Stomach smooth muscle (tissue), 2 donors: ENCODE measurements around the gene ELK4.

ENCODE experiments used
- H3K27ac ChIP-seq: one replicate; pipeline ENCODE4 v1.7.0; 2013; ENCODE audit warnings: mild to moderate bottlenecking, low read length, inconsistent platforms
- H3K27me3 ChIP-seq, 2 donors: one replicate each; pipeline ENCODE4 v1.7.0; 2013; ENCODE audit warnings: low read length in 2 of 2; ENCODE audit not compliant: insufficient read depth in 2 of 2, control insufficient read depth in 1 of 2
- H3K36me3 ChIP-seq, 2 donors: one replicate each; pipeline ENCODE4 v1.7.0; 2013; ENCODE audit warnings: low read length in 2 of 2; ENCODE audit not compliant: control insufficient read depth in 2 of 2, insufficient read depth in 2 of 2
- H3K4me1 ChIP-seq: one replicate; pipeline ENCODE4 v1.7.0; 2013; ENCODE audit warnings: low read length; ENCODE audit not compliant: control insufficient read depth, insufficient read depth
- H3K4me3 ChIP-seq, 2 donors: one replicate each; pipeline ENCODE4 v1.7.0; 2013; ENCODE audit warnings: low read length in 2 of 2
- H3K9ac ChIP-seq, 2 donors: one replicate each; pipeline ENCODE4 v1.7.0; 2013; ENCODE audit warnings: low read length in 2 of 2, mild to moderate bottlenecking in 1 of 2
- H3K9me3 ChIP-seq, 2 donors: one replicate each; pipeline ENCODE4 v1.7.0; 2013; ENCODE audit warnings: low read length in 2 of 2; ENCODE audit not compliant: control insufficient read depth in 2 of 2
- donor health status: healthy.
- donor health status: Pancreatic carcinoma.

ELK4 gene

GRCh38 chr1:205631768-205632668, at the start of gene ELK4:
ELK4 (minus strand) TSS chr1:205632011; CDS start chr1:205623882, 8,129 bp downstream.
- Histone ChIP-seq H3K9ac (peak within 1 kb of the TSS; percentile 89 to 92), H3K4me1 (peaks cover 8% of the 10 kb centered on the region), H3K36me3 (no peaks in the 10 kb centered on the region), H3K9me3 (no peaks in the 10 kb centered on the region), H3K27me3 (no peaks in the 10 kb centered on the region), H3K27ac (peak within 1 kb of the TSS; percentile 89), H3K4me3 (peak within 1 kb of the TSS; percentile 85 to 95)

- peaks cover 14% of the 10 kb centered on the region for H3K4me1 ChIP-seq
- no peak overlapping the region for H3K4me3 ChIP-seq
- peaks cover 0 to 3% of the 10 kb centered on the region in 2 donors for H3K27me3 ChIP-seq
- no peak overlapping the region for H3K9ac ChIP-seq
- H3K9me3 ChIP-seq = no peaks in the 10 kb centered on the region
- H3K36me3 ChIP-seq = no peaks in the 10 kb centered on the region
- H3K27ac ChIP-seq = no peak overlapping the region
These were observed 49.6 kb upstream of the ELK4 start for GRCh38 chr1:205681364-205681763.

GRCh38 chr1:205680073-205680851, 48.5 kb upstream of the ELK4 start, which contains the start of gene SLC45A3:
SLC45A3 (minus strand) TSS chr1:205680509; CDS start chr1:205664656, 15,853 bp downstream.
- Histone ChIP-seq H3K36me3 (no peaks in the 10 kb centered on the region), H3K27me3 (peaks cover 2 to 3% of the 10 kb centered on the region in 2 donors), H3K4me3 (peak within 1 kb of the TSS; percentile 60 to 75), H3K4me1 (peaks cover 14% of the 10 kb centered on the region), H3K27ac (no peak within 1 kb of the TSS), H3K9me3 (no peaks in the 10 kb centered on the region), H3K9ac (peak within 1 kb of the TSS; percentile 47 to 63)

- Histone ChIP-seq H3K36me3 (no peaks in the 10 kb centered on the region), H3K4me1 (peaks cover 14% of the 10 kb centered on the region), H3K9ac (no peak overlapping the region), H3K27ac (no peak overlapping the region), H3K4me3 (peak overlapping the region in 1 of 2 donors; percentile 75), H3K9me3 (no peaks in the 10 kb centered on the region), H3K27me3 (peaks cover 2 to 3% of the 10 kb centered on the region in 2 donors)
These were observed 46.7 kb upstream of the ELK4 start for GRCh38 chr1:205678286-205679111.

GRCh38 chr1:205677167-205677566, 45.4 kb upstream of the ELK4 start:
- H3K36me3 ChIP-seq = no peaks in the 10 kb centered on the region
- no peak overlapping the region for H3K4me3 ChIP-seq
- peaks cover 14% of the 10 kb centered on the region for H3K4me1 ChIP-seq
- H3K9ac ChIP-seq = no peak overlapping the region
- H3K27ac ChIP-seq = no peak overlapping the region
- H3K27me3 ChIP-seq = peaks cover 2 to 3% of the 10 kb centered on the region in 2 donors
- no peaks in the 10 kb centered on the region for H3K9me3 ChIP-seq

GRCh38 chr1:205676597-205676996, 44.8 kb upstream of the ELK4 start:
- peaks cover 2 to 3% of the 10 kb centered on the region in 2 donors for H3K27me3 ChIP-seq
- H3K9ac ChIP-seq = no peak overlapping the region
- H3K36me3 ChIP-seq = no peaks in the 10 kb centered on the region
- H3K9me3 ChIP-seq = no peaks in the 10 kb centered on the region
- no peak overlapping the region for H3K4me3 ChIP-seq
- peaks cover 14% of the 10 kb centered on the region for H3K4me1 ChIP-seq
- no peak overlapping the region for H3K27ac ChIP-seq

- Histone ChIP-seq H3K4me3 (no peak overlapping the region), H3K27me3 (peaks cover 2 to 6% of the 10 kb centered on the region in 2 donors), H3K9me3 (no peaks in the 10 kb centered on the region), H3K36me3 (no peaks in the 10 kb centered on the region), H3K4me1 (peaks cover 14% of the 10 kb centered on the region), H3K9ac (no peak overlapping the region), H3K27ac (no peak overlapping the region)
These were observed 44.2 kb upstream of the ELK4 start for GRCh38 chr1:205676002-205676401.

- peaks cover 4 to 10% of the 10 kb centered on the region in 2 donors for H3K27me3 ChIP-seq
- no peaks in the 10 kb centered on the region for H3K36me3 ChIP-seq
- no peak overlapping the region for H3K9ac ChIP-seq
- H3K4me3 ChIP-seq = no peak overlapping the region
- no peaks in the 10 kb centered on the region for H3K9me3 ChIP-seq
- H3K4me1 ChIP-seq = peaks cover 13% of the 10 kb centered on the region
- H3K27ac ChIP-seq = no peak overlapping the region
These were observed 43.4 kb upstream of the ELK4 start for GRCh38 chr1:205675247-205675646.

GRCh38 chr1:205672970-205673369, 41.2 kb upstream of the ELK4 start:
- no peak overlapping the region for H3K9ac ChIP-seq
- no peak overlapping the region for H3K4me3 ChIP-seq
- H3K36me3 ChIP-seq = no peaks in the 10 kb centered on the region
- H3K27ac ChIP-seq = no peak overlapping the region
- peaks cover 11% of the 10 kb centered on the region for H3K4me1 ChIP-seq
- no peaks in the 10 kb centered on the region for H3K9me3 ChIP-seq
- peaks cover 7% of the 10 kb centered on the region in 2 donors for H3K27me3 ChIP-seq

GRCh38 chr1:205672395-205672889, 40.6 kb upstream of the ELK4 start:
- Histone ChIP-seq H3K9ac (no peak overlapping the region), H3K27ac (no peak overlapping the region), H3K9me3 (no peaks in the 10 kb centered on the region), H3K4me3 (no peak overlapping the region), H3K36me3 (no peaks in the 10 kb centered on the region), H3K4me1 (peaks cover 11% of the 10 kb centered on the region), H3K27me3 (peaks cover 7% of the 10 kb centered on the region in 2 donors)
